Large intestine (tissue), 12 donors: ENCODE measurements around the gene COL5A3. TPM values are rescaled to one million over a fixed set of nuclear protein-coding genes. Genes with fewer than 3 reads are reported as not detected.

Experiments used
- DNase-seq, 2 donors: peaks; one replicate each; pipeline versions ENCODE4 v3.0.0 to v3.0.0-alpha.2; 2013
- H3K27ac ChIP-seq: one replicate; pipeline ENCODE4 v1.5.1; 2013; ENCODE audit warnings: low read length
- H3K27me3 ChIP-seq: 2 replicates; pipeline ENCODE4 v1.6.1; 2013; ENCODE audit warnings: low read length; ENCODE audit not compliant: control insufficient read depth, insufficient read depth
- H3K36me3 ChIP-seq: 2 replicates; pipeline ENCODE4 v1.6.1; 2013; ENCODE audit warnings: low read length; ENCODE audit not compliant: control insufficient read depth, insufficient read depth
- H3K4me1 ChIP-seq: one replicate; pipeline ENCODE4 v1.6.1; 2013; ENCODE audit warnings: low read length; ENCODE audit not compliant: control insufficient read depth, insufficient read depth
- H3K4me3 ChIP-seq: one replicate; pipeline ENCODE4 v1.5.1; 2013; ENCODE audit warnings: low read length
- H3K9me3 ChIP-seq: one replicate; pipeline ENCODE4 v1.6.1; 2013; ENCODE audit warnings: mild to moderate bottlenecking, low read depth, low read length, moderate library complexity; ENCODE audit not compliant: control insufficient read depth
- WGBS: methylation state at CpG from one replicate; pipeline ENCODE4 v1.1.5; 2013; ENCODE audit warnings: low lambda C conversion rate; ENCODE audit not compliant: insufficient coverage; 5-methylcytosine and 5-hydroxymethylcytosine counted together
- long read RNA-seq, 11 donors: transcript quantifications; one replicate each; lab custom pipeline, GENCODE V29; 2026
- polyA plus RNA-seq: library from polyadenylated mRNA; unstranded; fragments of 120-200 nt; gene quantifications from one replicate; pipeline ENCODE4 v1.2.1, GENCODE V29; 2013

The COL5A3 gene
- 5.6 TPM for polyA plus RNA-seq
- long read RNA-seq, donor 1, result 0 reads
- long read RNA-seq, donor 2, result 0 reads
- long read RNA-seq, donor 3, result 0 reads
- long read RNA-seq, donor 4, result 0 reads
- long read RNA-seq, donor 5, result 0 reads
- long read RNA-seq, donor 6, partial matches to known transcripts, result 7 of 7 reads
- long read RNA-seq, donor 6, other reads (novel, unspliced or antisense), result 0 of 7 reads
- long read RNA-seq, donor 7, result 0 reads
- long read RNA-seq, donor 8, result 0 reads
- long read RNA-seq, donor 9, result 0 reads
- long read RNA-seq, donor 10, result 0 reads
- long read RNA-seq, donor 11, result 0 reads

DNA sequence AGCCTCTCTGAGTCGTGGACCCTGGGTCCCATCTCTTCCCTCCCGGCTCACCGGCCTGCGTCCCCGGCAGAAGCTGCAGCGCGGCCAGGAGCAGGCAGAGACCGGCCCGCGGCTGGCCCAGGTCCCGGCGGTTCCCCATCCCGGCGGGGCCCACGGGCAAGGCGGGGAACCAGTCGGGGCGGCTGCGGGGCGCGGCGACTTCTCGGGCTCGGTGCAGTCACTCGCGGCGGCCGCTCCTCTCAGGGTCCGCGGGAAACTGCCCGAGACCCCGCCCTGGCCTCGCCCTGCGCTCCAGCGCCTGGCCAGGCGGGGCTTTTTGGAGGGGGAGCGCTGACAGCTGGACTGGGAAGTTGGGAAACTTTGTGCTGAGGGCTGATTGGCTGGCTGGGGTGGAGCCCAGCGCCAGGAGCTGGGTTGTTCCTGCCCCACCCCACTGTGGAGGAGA, at the start of gene COL5A3:
COL5A3 (minus strand) TSS at position 258 of the 445 bp plus-strand sequence; CDS start at position 139, 119 bp downstream.
- no peaks in the 10 kb centered on the region for H3K36me3 ChIP-seq
- DNase-seq, result no peak
- no peaks in the 10 kb centered on the region for H3K9me3 ChIP-seq
- H3K4me1 ChIP-seq, result no peaks in the 10 kb centered on the region
- H3K27me3 ChIP-seq, result peaks cover 48% of the 10 kb centered on the region
- no peak within 1 kb of the TSS for H3K4me3 ChIP-seq
- no CpG with 5 or more reads among the region's 38 CpGs for WGBS
- H3K27ac ChIP-seq, result no peak within 1 kb of the TSS

DNA sequence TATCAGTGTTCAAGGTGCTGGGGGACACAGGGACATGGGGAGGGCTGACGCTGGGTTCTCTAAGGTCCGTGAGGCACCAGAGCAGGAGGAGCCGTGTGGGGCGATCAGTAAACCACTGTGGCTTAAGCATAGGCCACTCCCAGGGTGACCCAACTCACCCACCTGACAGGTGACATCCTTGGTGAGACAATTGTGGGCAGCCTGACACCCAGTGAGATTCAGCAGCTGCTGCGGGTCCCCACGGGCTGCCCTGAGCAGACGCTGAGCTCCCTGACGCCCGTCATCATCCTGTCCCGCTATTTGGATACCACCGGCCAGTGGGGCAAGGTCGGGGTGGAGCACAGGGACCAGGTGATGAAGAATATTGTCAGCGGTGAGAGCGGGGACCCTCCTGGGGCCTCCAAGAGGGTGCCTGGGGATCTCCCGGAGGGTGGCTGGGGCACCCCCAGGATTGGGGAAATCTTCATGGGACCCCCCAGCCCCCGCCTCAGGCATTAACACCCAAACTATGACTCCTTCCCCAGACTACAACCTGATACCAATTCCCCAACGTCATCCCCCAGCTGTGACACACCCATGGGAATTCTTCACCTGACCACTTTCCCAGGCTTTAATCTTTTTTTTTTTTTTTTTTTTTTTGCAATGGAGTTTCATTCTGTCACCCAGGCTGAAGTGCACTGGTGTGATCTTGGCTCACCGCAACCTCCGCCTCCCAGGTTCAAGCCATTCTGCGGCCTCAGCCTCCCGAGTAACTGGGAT, 42.5 kb upstream of the COL5A3 start:
- Histone ChIP-seq H3K27ac (no peak overlapping the region), H3K4me3 (no peak overlapping the region), H3K4me1 (no peaks in the 10 kb centered on the region), H3K9me3 (no peaks in the 10 kb centered on the region), H3K36me3 (no peaks in the 10 kb centered on the region), H3K27me3 (no peaks in the 10 kb centered on the region)
- WGBS, result no CpG with 5 or more reads among the region's 21 CpGs
- DNase-seq, result no peak

DNA sequence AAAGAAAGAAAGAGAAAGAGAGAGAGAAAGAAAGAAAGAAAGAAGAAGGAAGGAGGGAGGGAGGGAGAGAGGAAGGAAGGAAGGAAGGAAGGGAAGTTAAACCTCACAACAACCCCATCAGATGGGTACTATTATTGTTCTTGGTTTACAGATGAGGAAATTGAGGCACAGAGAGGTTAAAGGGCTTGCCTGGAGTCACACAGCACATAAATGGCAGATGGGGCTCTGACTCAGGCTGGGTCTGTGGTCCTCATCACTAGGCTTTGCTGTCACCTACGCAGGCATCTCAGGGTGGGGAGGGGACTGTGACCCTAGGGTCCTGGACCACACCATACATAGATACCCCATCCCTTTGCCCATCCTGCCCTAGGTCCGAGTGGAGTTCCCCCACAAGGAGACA, 39.3 kb upstream of the COL5A3 start:
- Histone ChIP-seq H3K27ac (no peak overlapping the region), H3K36me3 (no peaks in the 10 kb centered on the region), H3K9me3 (no peaks in the 10 kb centered on the region), H3K4me1 (no peaks in the 10 kb centered on the region), H3K27me3 (no peaks in the 10 kb centered on the region), H3K4me3 (no peak overlapping the region)
- DNase-seq, result no peak
- WGBS, result no CpG with 5 or more reads among the region's 2 CpGs

DNA sequence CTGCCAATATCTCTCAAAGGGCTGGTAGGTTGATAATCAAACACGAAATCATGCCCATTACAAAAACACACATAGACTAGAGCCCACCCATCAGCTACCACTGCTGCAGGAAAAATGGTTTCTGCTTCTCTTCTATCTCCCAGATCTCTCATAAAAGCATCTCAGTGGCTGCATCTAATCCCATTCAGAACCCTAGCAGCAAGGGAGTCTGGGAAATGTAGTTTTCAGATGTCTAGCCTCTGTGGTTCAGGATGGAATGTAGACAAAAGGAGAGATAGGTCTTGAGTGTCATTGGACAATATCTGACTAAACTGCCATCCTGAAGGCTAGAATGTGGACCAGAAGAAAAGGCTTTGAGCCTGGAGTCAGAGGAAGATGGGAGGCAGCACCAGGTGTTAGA, 35.1 kb upstream of the COL5A3 start:
- Histone ChIP-seq H3K4me3 (no peak overlapping the region), H3K36me3 (no peaks in the 10 kb centered on the region), H3K27ac (no peak overlapping the region), H3K4me1 (no peaks in the 10 kb centered on the region), H3K27me3 (no peaks in the 10 kb centered on the region), H3K9me3 (peaks cover 3% of the 10 kb centered on the region)
- no peak for DNase-seq
- WGBS, result no CpG with 5 or more reads among the region's 1 CpG

DNA sequence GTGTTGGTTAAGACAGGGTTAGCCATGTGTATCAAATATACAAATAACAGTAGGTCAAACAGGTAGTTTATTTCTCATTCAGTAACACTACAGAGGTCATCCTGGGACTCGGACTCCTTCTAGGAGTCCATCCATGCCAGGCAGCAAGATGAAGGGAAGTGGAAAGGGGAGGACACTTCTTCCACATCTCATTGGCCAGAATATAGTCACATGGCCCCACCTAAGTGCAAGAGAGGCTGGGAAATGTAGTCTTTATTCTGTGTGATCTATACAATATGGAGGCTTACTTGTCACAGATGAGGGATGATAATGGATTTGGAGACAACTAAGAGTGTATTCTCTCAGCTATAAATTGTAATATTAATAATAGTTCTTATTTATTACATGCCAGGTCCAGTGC, 34.1 kb upstream of the COL5A3 start:
- Histone ChIP-seq H3K27me3 (no peaks in the 10 kb centered on the region), H3K9me3 (peaks cover 3% of the 10 kb centered on the region), H3K27ac (no peak overlapping the region), H3K36me3 (no peaks in the 10 kb centered on the region), H3K4me3 (no peak overlapping the region), H3K4me1 (no peaks in the 10 kb centered on the region)
- WGBS, result no CpG with 5 or more reads among the region's 1 CpG
- DNase-seq, result no peak

DNA sequence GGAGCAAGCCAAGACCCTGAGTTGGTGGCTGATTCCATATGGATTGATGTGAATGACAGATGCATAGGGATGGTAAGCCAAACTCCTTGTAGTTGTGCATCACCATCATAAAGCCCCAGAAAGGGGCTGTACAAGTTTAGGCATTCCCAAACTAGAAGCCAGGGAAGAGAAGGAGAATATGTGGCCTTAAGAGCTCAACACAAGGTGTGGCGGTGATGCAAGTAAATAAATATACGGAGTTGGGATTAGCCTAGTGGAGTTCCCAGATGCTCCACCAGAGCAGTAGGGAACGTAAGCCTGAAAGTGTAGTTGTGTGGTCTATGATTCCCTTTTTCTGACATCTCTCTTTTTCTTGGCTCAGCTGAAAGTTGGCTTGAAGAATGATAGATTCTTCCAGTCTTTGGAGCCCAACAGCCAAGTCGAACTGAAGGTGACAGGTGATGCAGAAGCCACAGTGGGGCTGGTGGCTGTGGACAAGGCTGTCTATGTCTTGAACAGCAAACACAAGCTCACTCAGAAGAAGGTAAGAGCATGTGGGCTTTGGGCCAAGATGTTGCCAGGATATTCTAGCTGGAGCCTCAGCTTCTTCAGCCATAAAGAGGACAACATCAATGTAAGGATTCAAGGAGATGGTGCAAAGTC, 33.1 kb upstream of the COL5A3 start:
- Histone ChIP-seq H3K36me3 (no peaks in the 10 kb centered on the region), H3K4me3 (no peak overlapping the region), H3K4me1 (no peaks in the 10 kb centered on the region), H3K27ac (no peak overlapping the region), H3K9me3 (peaks cover 3% of the 10 kb centered on the region), H3K27me3 (no peaks in the 10 kb centered on the region)
- no CpG with 5 or more reads among the region's 4 CpGs for WGBS
- peak in 1 of 2 donors; percentile 48 for DNase-seq

DNA sequence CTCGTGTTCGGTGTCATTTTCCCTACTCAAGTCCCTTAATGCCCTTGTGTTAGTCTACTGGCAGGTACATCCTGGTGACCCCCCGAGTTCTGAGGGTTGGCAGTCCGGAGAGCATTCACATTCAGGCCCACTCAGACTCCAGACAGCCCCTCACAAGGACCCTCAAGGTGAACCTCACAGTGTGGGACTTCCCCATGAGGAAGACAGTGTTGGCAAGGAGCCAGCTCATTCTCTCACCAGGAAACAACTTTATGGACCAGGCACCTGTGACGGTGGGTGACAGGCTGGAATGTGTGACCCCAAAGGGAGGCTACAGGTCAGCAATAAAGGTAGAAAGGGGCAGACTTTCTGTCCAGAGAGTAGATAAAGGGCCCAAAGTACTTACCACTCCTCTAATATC, 27.5 kb upstream of the COL5A3 start:
- peak overlapping the region; percentile 41 for H3K27ac ChIP-seq
- DNase-seq, result peak in 1 of 2 donors; percentile 35
- H3K4me3 ChIP-seq, result no peak overlapping the region
- WGBS, result no CpG with 5 or more reads among the region's 5 CpGs
- H3K27me3 ChIP-seq, result peaks cover 4% of the 10 kb centered on the region
- peaks cover 3% of the 10 kb centered on the region for H3K9me3 ChIP-seq
- no peaks in the 10 kb centered on the region for H3K36me3 ChIP-seq
- peaks cover 3% of the 10 kb centered on the region for H3K4me1 ChIP-seq

DNA sequence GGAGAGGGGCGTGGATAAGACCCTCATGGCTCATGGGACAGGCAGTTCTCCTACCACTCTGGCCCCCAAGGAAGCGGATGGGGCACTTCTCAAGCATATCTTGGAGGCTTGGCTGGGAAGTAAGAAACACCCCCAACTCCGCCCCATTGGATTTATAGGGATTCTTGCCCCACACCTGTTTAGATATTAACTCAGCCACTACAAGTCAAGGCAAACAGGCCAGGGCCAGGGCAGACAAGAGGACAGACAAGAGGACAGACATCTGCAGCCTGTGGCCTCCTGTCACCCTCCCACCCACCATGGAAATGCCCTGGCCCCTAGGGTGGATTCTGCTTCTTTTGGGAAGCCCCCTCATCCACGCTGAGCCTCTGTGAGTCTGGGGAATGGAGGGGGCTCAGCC, 27.1 kb upstream of the COL5A3 start:
- H3K27ac ChIP-seq, result peak overlapping the region; percentile 41
- peaks cover 5% of the 10 kb centered on the region for H3K27me3 ChIP-seq
- DNase-seq, result peak in 1 of 2 donors; percentile 23
- no peaks in the 10 kb centered on the region for H3K36me3 ChIP-seq
- H3K4me3 ChIP-seq, result no peak overlapping the region
- peaks cover 3% of the 10 kb centered on the region for H3K4me1 ChIP-seq
- no CpG with 5 or more reads among the region's 4 CpGs for WGBS
- H3K9me3 ChIP-seq, result no peaks in the 10 kb centered on the region

DNA sequence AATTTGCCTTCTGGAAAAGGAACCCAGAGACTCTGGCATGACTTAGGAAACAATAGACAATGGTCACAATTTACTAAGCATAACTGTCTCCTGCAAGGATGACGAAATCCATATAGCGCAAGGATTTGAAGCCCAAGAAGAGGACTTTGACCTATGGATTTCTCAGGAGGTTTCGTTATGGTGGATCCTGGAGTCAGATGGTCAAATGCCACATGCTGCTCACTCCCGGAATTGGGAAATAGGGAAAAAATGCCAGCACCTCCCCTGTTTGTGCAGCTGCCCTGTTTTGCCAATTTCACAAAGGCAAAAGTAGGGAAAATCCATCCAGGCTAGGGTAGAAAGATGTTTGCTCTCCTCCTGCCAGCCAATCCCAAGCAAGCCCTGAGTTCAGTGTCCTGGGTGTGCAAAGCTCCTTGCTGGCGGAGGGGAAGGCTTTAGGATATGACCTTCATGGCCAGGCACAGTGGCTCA, 26.3 kb upstream of the COL5A3 start:
- WGBS, result no CpG with 5 or more reads among the region's 5 CpGs
- no peaks in the 10 kb centered on the region for H3K36me3 ChIP-seq
- H3K4me1 ChIP-seq, result peaks cover 3% of the 10 kb centered on the region
- H3K27ac ChIP-seq, result peak overlapping the region; percentile 41
- DNase-seq, result peak; percentile 61 to 84
- no peaks in the 10 kb centered on the region for H3K9me3 ChIP-seq
- peaks cover 9% of the 10 kb centered on the region for H3K27me3 ChIP-seq
- H3K4me3 ChIP-seq, result no peak overlapping the region

DNA sequence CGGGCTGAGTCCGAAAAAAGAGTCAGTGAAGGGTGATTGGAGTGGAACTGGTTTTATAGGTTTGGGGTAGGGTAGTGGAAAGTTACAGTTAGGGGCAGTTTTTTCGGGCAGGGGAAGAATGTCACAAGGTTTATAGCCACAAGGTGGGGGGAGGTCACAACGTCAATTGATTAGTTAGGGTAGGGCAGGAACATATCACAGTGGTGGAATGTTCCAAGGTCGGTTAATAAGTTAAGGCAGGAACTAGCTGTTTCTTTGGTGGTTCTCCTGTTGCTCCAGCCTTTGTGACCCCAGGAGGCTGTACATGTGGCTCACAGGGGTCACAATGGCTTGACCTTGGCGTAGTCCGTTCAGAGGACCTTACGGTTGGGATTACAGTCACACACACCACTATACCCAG, 23.3 kb upstream of the COL5A3 start:
- no peak overlapping the region for H3K27ac ChIP-seq
- peaks cover 9% of the 10 kb centered on the region for H3K27me3 ChIP-seq
- no peaks in the 10 kb centered on the region for H3K36me3 ChIP-seq
- WGBS, result 93% methylated on average over 2 of the region's 8 CpGs
- H3K9me3 ChIP-seq, result no peaks in the 10 kb centered on the region
- H3K4me3 ChIP-seq, result no peak overlapping the region
- DNase-seq, result no peak
- peaks cover 3% of the 10 kb centered on the region for H3K4me1 ChIP-seq
